Smooth muscle cell (in vitro differentiated cells): ENCODE results near the gene SIGLEC1. TPM values are rescaled to one million over a fixed set of nuclear protein-coding genes. Genes with fewer than 3 reads are reported as not detected.

Source experiments
- DNase-seq: peaks from one replicate; lab custom pipeline; 2025; ENCODE audit not compliant: unreplicated experiment; lab: John Stamatoyannopoulos, UW
- H2AFZ ChIP-seq: fragments of 200-600 bp; sonication (generic); 2 replicates; pipeline ENCODE4 v1.6.0; 2016; ENCODE audit warnings: antibody characterized with exemption, low read depth, mild to moderate bottlenecking
- H3F3A ChIP-seq: fragments of 200-600 bp; sonication (generic); 2 replicates; pipeline ENCODE4 v1.6.0; 2017; ENCODE audit warnings: antibody characterized with exemption, low read depth
- H3K27ac ChIP-seq: fragments of 200-600 bp; sonication (generic); 2 replicates; pipeline ENCODE4 v1.5.1; 2016; ENCODE audit warnings: low read depth, mild to moderate bottlenecking
- H3K27me3 ChIP-seq: fragments of 200-600 bp; sonication (generic); 2 replicates; pipeline ENCODE4 v1.6.1; 2016; ENCODE audit warnings: low read depth, mild to moderate bottlenecking
- H3K36me3 ChIP-seq: fragments of 200-600 bp; sonication (generic); 2 replicates; pipeline ENCODE4 v1.5.1; 2016; ENCODE audit warnings: low read depth
- H3K4me1 ChIP-seq: fragments of 200-600 bp; sonication (generic); 2 replicates; pipeline ENCODE4 v1.5.1; 2016; ENCODE audit warnings: low read depth
- H3K4me2 ChIP-seq: fragments of 200-600 bp; sonication (generic); 2 replicates; pipeline ENCODE4 v1.6.0; 2016; ENCODE audit warnings: mild to moderate bottlenecking
- H3K4me3 ChIP-seq: fragments of 200-600 bp; sonication (generic); 2 replicates; pipeline ENCODE4 v1.5.1; 2016; ENCODE audit warnings: mild to moderate bottlenecking
- H3K79me2 ChIP-seq: fragments of 200-600 bp; sonication (generic); 2 replicates; pipeline ENCODE4 v1.6.0; 2016; ENCODE audit warnings: low read depth, mild to moderate bottlenecking
- H3K9ac ChIP-seq: fragments of 200-600 bp; sonication (generic); 2 replicates; pipeline ENCODE4 v1.6.0; 2016; ENCODE audit warnings: low read depth
- H3K9me3 ChIP-seq: fragments of 200-600 bp; sonication (generic); replicated peaks from 2 replicates; pipeline ENCODE4 v1.5.1; 2016; ENCODE audit warnings: low read depth
- H4K20me1 ChIP-seq: fragments of 200-600 bp; sonication (generic); 2 replicates; pipeline ENCODE4 v1.6.0; 2016; ENCODE audit warnings: low read depth
- WGBS: methylation state at CpG from one replicate; pipeline ENCODE4 v1.1.7; 2016; ENCODE audit warnings: low lambda C conversion rate; 5-methylcytosine and 5-hydroxymethylcytosine counted together
- polyA plus RNA-seq: library from polyadenylated mRNA; unstranded; fragments of >200 nt; fragmentation: Nextera tagmentation; extraction: Ambion mirVana; gene quantifications from 2 replicates; pipeline ENCODE4 v1.2.1, GENCODE V29; 2016
- total RNA-seq: library from RNA; depleted of rRNA; stranded (reverse); fragments of >200 nt; gene quantifications from 2 replicates; pipeline ENCODE4 v1.2.3, GENCODE V29; 2014
- TF ChIP-seq, protein P1 (sequence below): fragments of 200-600 bp; sonication (generic); IDR thresholded peaks from 2 replicates; pipeline ENCODE4 v1.5.1; 2017; ENCODE audit warnings: borderline replicate concordance, mild to moderate bottlenecking, antibody characterized with exemption; ENCODE audit not compliant: insufficient read depth, poor library complexity, severe bottlenecking

The SIGLEC1 gene
- total and polyA plus RNA-seq, 2 experiments from 2014 or later: not detected

DNA sequence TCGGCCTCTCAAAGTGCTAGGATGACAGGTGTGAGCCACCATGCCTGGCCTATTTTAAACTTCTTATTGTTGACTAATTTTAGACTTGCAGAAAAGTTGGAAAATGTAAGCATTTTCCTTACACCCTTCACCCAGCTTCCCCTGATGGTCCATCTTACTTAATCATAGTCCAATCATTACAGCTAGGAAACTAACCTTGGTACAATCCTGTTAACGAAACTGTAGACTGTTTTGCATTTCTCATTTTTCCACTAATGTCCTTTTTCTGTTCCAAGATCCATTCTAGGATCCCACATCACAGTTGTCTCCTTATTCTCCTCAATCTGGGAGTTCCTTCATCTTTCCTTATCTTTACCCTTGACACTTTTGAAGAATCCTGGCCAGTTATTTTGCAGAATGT lies 48.5 kb downstream of the SIGLEC1 start:
- 84% methylated on average over 2 of the region's 2 CpGs for WGBS
- H3K27me3 ChIP-seq: peaks cover 36% of the 10 kb centered on the region
- TF ChIP-seq, protein P1, sequence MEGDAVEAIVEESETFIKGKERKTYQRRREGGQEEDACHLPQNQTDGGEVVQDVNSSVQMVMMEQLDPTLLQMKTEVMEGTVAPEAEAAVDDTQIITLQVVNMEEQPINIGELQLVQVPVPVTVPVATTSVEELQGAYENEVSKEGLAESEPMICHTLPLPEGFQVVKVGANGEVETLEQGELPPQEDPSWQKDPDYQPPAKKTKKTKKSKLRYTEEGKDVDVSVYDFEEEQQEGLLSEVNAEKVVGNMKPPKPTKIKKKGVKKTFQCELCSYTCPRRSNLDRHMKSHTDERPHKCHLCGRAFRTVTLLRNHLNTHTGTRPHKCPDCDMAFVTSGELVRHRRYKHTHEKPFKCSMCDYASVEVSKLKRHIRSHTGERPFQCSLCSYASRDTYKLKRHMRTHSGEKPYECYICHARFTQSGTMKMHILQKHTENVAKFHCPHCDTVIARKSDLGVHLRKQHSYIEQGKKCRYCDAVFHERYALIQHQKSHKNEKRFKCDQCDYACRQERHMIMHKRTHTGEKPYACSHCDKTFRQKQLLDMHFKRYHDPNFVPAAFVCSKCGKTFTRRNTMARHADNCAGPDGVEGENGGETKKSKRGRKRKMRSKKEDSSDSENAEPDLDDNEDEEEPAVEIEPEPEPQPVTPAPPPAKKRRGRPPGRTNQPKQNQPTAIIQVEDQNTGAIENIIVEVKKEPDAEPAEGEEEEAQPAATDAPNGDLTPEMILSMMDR: no peak
- no peak overlapping the region for H3K4me2 ChIP-seq
- no peak overlapping the region for H3K9ac ChIP-seq
- H3K9me3 ChIP-seq: no peaks in the 10 kb centered on the region
- H2AFZ ChIP-seq: no peak overlapping the region
- no peaks in the 10 kb centered on the region for H3F3A ChIP-seq
- no peak for DNase-seq
- H4K20me1 ChIP-seq: no peaks in the 10 kb centered on the region
- no peak overlapping the region for H3K4me3 ChIP-seq
- no peaks in the 10 kb centered on the region for H3K36me3 ChIP-seq
- H3K4me1 ChIP-seq: no peaks in the 10 kb centered on the region
- no peak overlapping the region for H3K27ac ChIP-seq
- H3K79me2 ChIP-seq: no peaks in the 10 kb centered on the region

DNA sequence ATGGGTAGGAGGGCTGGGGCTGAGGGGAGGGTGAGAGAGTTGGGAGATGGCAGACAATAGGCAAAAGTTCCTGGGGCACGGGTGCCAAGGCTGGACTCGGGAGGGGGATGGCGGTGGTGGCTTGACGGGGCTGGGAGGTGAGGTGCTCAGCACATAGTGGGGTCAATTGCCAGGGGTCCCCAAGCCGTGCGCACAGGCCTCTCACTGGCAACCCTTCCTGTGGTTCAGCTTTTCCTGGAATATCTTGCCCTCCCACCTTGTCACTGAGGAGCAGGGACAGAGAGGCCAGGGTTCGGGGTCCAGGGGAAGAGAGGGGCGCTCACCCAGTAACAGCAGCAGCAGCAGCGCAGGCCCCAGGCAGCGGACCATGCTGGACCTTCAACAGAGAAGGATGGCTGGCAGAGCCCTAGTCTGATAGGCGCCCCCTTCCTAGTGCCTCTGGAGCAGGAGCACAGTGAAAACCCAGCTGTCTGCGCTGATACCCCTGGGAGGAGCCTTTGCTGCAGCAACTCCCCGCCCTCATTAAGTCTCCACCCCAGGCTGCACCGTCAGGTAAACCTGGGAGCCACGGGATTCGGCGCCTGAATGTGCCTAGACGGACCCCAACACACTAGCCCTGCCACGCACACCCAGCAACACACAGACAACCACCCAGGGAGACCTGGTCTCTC lies 49.2 kb downstream of the SIGLEC1 start, which contains the start of gene GFRA4:
Gene GFRA4 (minus strand): TSS at position 369 of the 671 bp plus-strand sequence. CDS start 0 bp downstream, at position 369.
- Histone ChIP-seq H3F3A (no peaks in the 10 kb centered on the region), H3K36me3 (no peaks in the 10 kb centered on the region), H4K20me1 (no peaks in the 10 kb centered on the region), H3K4me1 (no peaks in the 10 kb centered on the region), H3K4me3 (no peak within 1 kb of the TSS), H3K9me3 (no peaks in the 10 kb centered on the region), H3K4me2 (no peak within 1 kb of the TSS), H3K27ac (no peak within 1 kb of the TSS), H3K27me3 (peaks cover 36% of the 10 kb centered on the region), H2AFZ (no peak within 1 kb of the TSS), H3K79me2 (no peaks in the 10 kb centered on the region), H3K9ac (no peak within 1 kb of the TSS)
- DNase-seq: no peak
- TF ChIP-seq, protein P1: no peak
- WGBS: 62% methylated on average over 19 of the region's 19 CpGs

Other genes starting within 250 kb of the SIGLEC1 start
- gene ATRN, start 241.6 kb downstream of the SIGLEC1 start, total RNA-seq: 44.0 and 47.3 TPM in 2 replicates
- gene ATRN, start 241.6 kb downstream of the SIGLEC1 start, polyA plus RNA-seq: 14.0 and 17.9 TPM in 2 replicates
- gene GFRA4, start 49.2 kb downstream of the SIGLEC1 start, total RNA-seq: not detected in 2 replicates
- gene GFRA4, start 49.2 kb downstream of the SIGLEC1 start, polyA plus RNA-seq: not detected in 2 replicates
- 5.1 and 8.0 TPM in 2 replicates for gene ADAM33, start 30.6 kb downstream of the SIGLEC1 start, total RNA-seq
- gene ADAM33, start 30.6 kb downstream of the SIGLEC1 start, polyA plus RNA-seq: 5.8 and 7.4 TPM in 2 replicates
- 0.04 and 0.40 TPM in 2 replicates for gene HSPA12B, start 20.1 kb upstream of the SIGLEC1 start, total RNA-seq
- 0.72 and 1.0 TPM in 2 replicates for gene HSPA12B, start 20.1 kb upstream of the SIGLEC1 start, polyA plus RNA-seq
- gene ADISSP, start 55.2 kb upstream of the SIGLEC1 start, total RNA-seq: 7.6 and 11.8 TPM in 2 replicates
- 33.4 and 46.7 TPM in 2 replicates for gene ADISSP, start 55.2 kb upstream of the SIGLEC1 start, polyA plus RNA-seq
- gene SPEF1, start 68.8 kb upstream of the SIGLEC1 start, total RNA-seq: 0.36 and 0.72 TPM in 2 replicates
- 0.32 and 0.47 TPM in 2 replicates for gene SPEF1, start 68.8 kb upstream of the SIGLEC1 start, polyA plus RNA-seq
- 23.6 TPM in 2 replicates for gene CENPB, start 74.1 kb upstream of the SIGLEC1 start, total RNA-seq
- gene CENPB, start 74.1 kb upstream of the SIGLEC1 start, polyA plus RNA-seq: 10.4 and 13.4 TPM in 2 replicates
- 9.5 and 14.7 TPM in 2 replicates for gene CDC25B, start 83.7 kb upstream of the SIGLEC1 start, total RNA-seq
- 11.1 and 14.8 TPM in 2 replicates for gene CDC25B, start 83.7 kb upstream of the SIGLEC1 start, polyA plus RNA-seq
- gene AP5S1, start 107.9 kb upstream of the SIGLEC1 start, total RNA-seq: 3.1 and 9.9 TPM in 2 replicates
- 10.9 and 14.7 TPM in 2 replicates for gene AP5S1, start 107.9 kb upstream of the SIGLEC1 start, polyA plus RNA-seq
- 12.5 and 12.8 TPM in 2 replicates for gene MAVS, start 134.2 kb upstream of the SIGLEC1 start, total RNA-seq
- 7.8 and 10.0 TPM in 2 replicates for gene MAVS, start 134.2 kb upstream of the SIGLEC1 start, polyA plus RNA-seq
- 40.8 and 43.1 TPM in 2 replicates for gene PANK2, start 176.8 kb upstream of the SIGLEC1 start, total RNA-seq
- 24.7 and 42.5 TPM in 2 replicates for gene PANK2, start 176.8 kb upstream of the SIGLEC1 start, polyA plus RNA-seq